ENCODE results near the gene APEH. TPM values are rescaled to one million over a fixed set of nuclear protein-coding genes. Genes with fewer than 3 reads are reported as not detected.

Gene APEH
- total and polyA plus RNA-seq, 2 of the 13 experiments (the other 11 are each of a cell fraction or from before 2014, with no cell fraction given) = 116 to 130 TPM

GRCh38 chr3:49674497-49674983 lies 389 bp downstream of the APEH start (continued):
- TF ChIP-seq MED8 (CRISPR knock-in tag; IDR thresholded peaks at IDR 0.05; ENCODE audit: insufficient replicate concordance) = peak; percentile 19
- 0 out of 2 replicates have a peak, but pooled peaks have one; percentile 12 for TF ChIP-seq ZNF782 (CRISPR knock-in tag; IDR thresholded peaks at IDR 0.05; ENCODE audit: borderline replicate concordance)
- peak; percentile 67 for TF ChIP-seq RBFOX2 (IDR thresholded peaks at IDR 0.05; ENCODE audit: low read depth, low read length)
- 0 out of 2 replicates have a peak, but pooled peaks have one; percentile 23 for TF ChIP-seq ZNF501 (CRISPR knock-in tag; IDR thresholded peaks at IDR 0.05)
- 0 out of 2 replicates have a peak, but pooled peaks have one; percentile 15 for TF ChIP-seq CTCF (CRISPR knock-in tag; IDR thresholded peaks at IDR 0.05)
- 0 out of 2 replicates have a peak, but pooled peaks have one; percentile 10 for TF ChIP-seq MED1 (CRISPR knock-in tag; IDR thresholded peaks at IDR 0.05)
- TF ChIP-seq YY1 (IDR thresholded peaks at IDR 0.05; ENCODE audit: insufficient read depth, insufficient replicate concordance, low read depth, low read length) = peak; percentile 41
- TF ChIP-seq ZNF7 (CRISPR knock-in tag; IDR thresholded peaks at IDR 0.05) = 0 out of 2 replicates have a peak, but pooled peaks have one; percentile 18
- TF ChIP-seq NFYC (CRISPR knock-in tag; IDR thresholded peaks at IDR 0.05) = no peak
- 0 out of 2 replicates have a peak, but pooled peaks have one; percentile 12 for TF ChIP-seq MYPOP (CRISPR knock-in tag; IDR thresholded peaks at IDR 0.05)
- peak; percentile 72; the same call in 1 of the 2 replicates for TF ChIP-seq ZBTB14 (CRISPR knock-in tag; IDR thresholded peaks at IDR 0.05)
- TF ChIP-seq ZNF784 (CRISPR knock-in tag; IDR thresholded peaks at IDR 0.05; ENCODE audit: borderline replicate concordance) = peak; percentile 3; the same call in 1 of the 2 replicates
- no peak for TF ChIP-seq ZNF891 (CRISPR knock-in tag; IDR thresholded peaks at IDR 0.05)
- peak; percentile 82 for TF ChIP-seq KDM5A (IDR thresholded peaks at IDR 0.05; ENCODE audit: borderline replicate concordance, low read length)
- TF ChIP-seq ZXDC (CRISPR knock-in tag; IDR thresholded peaks at IDR 0.05) = peak; percentile 44; the same call in 1 of the 2 replicates
- TF ChIP-seq XRCC5 (optimal IDR thresholded peaks at IDR 0.05; ENCODE audit: low read length) = peak; percentile 3
- TF ChIP-seq SAP130 (CRISPR knock-in tag; IDR thresholded peaks at IDR 0.05; ENCODE audit: low read depth) = peak; percentile 43
- no peak for TF ChIP-seq ZSCAN20 (CRISPR knock-in tag; IDR thresholded peaks at IDR 0.05; ENCODE audit: borderline replicate concordance)
- TF ChIP-seq E2F5 (CRISPR knock-in tag; conservative IDR thresholded peaks at IDR 0.05) = no peak
